SK-N-SH treated with all-trans-retinoic acid at 6 μM for 48 hours (cell line): ENCODE data around the gene NAPB.

ENCODE experiments used
- ATAC-seq: fragments of 200-7000 bp; cut with Tn5 transposase; 3 replicates; pipeline ENCODE4 v1.9.1; 2020; ENCODE audit warnings: mild to moderate bottlenecking, moderate library complexity
- ARNTL ChIP-seq: fragments of 450-650 bp; formaldehyde crosslinking; IDR thresholded peaks from 2 replicates; pipeline ENCODE4 v1.5.0; 2020; ENCODE audit warnings: low read depth, mild to moderate bottlenecking, moderate library complexity, borderline replicate concordance
- CREB5 ChIP-seq: fragments of 250-450 bp; sonication (Bioruptor Pico); IDR thresholded peaks from 2 replicates; pipeline ENCODE4 v1.5.1; 2020; ENCODE audit warnings: low read depth, mild to moderate bottlenecking, moderate library complexity
- CSRNP3 ChIP-seq: fragments of 250-450 bp; sonication (Bioruptor Pico); IDR thresholded peaks from 2 replicates; pipeline ENCODE4 v1.5.1; 2021; ENCODE audit warnings: mild to moderate bottlenecking, moderate library complexity
- ESRRG ChIP-seq: fragments of 250-450 bp; sonication (Bioruptor Pico); IDR thresholded peaks from 2 replicates; pipeline ENCODE4 v1.6.1; 2021; ENCODE audit warnings: mild to moderate bottlenecking
- GLIS3 ChIP-seq: fragments of 250-450 bp; sonication (Bioruptor Pico); IDR thresholded peaks from 2 replicates; pipeline ENCODE4 v1.5.0; 2020; ENCODE audit warnings: mild to moderate bottlenecking, moderate library complexity
- ISL1 ChIP-seq: fragments of 250-450 bp; sonication (Bioruptor Pico); IDR thresholded peaks from 2 replicates; pipeline ENCODE4 v2.1.2; 2022; ENCODE audit warnings: mild to moderate bottlenecking, moderate library complexity
- PATZ1 ChIP-seq: fragments of 250-450 bp; sonication (Bioruptor Pico); IDR thresholded peaks from 2 replicates; pipeline ENCODE4 v1.8.0; 2020; ENCODE audit warnings: mild to moderate bottlenecking, moderate library complexity, borderline replicate concordance
- POU6F1 ChIP-seq: fragments of 250-450 bp; sonication (Bioruptor Pico); IDR thresholded peaks from 2 replicates; pipeline ENCODE4 v1.8.0; 2021; ENCODE audit warnings: low read depth, mild to moderate bottlenecking, moderate library complexity, borderline replicate concordance
- PPARA ChIP-seq: fragments of 250-450 bp; sonication (Bioruptor Pico); IDR thresholded peaks from 2 replicates; pipeline ENCODE4 v1.5.0; 2020; ENCODE audit warnings: mild to moderate bottlenecking, borderline replicate concordance
- RARB ChIP-seq: fragments of 250-450 bp; sonication (Bioruptor Pico); IDR thresholded peaks from 2 replicates; pipeline ENCODE4 v1.8.0; 2021; ENCODE audit warnings: mild to moderate bottlenecking, moderate library complexity
- TCF4 ChIP-seq: fragments of 250-450 bp; sonication (Bioruptor Pico); IDR thresholded peaks from 2 replicates; pipeline ENCODE4 v1.8.0; 2021; ENCODE audit warnings: mild to moderate bottlenecking, moderate library complexity, borderline replicate concordance
- TOX ChIP-seq: fragments of 250-450 bp; sonication (Bioruptor Pico); IDR thresholded peaks from 2 replicates; pipeline ENCODE4 v1.8.0; 2021; ENCODE audit warnings: mild to moderate bottlenecking, moderate library complexity, borderline replicate concordance
- TSHZ2 ChIP-seq: fragments of 250-450 bp; sonication (Bioruptor Pico); IDR thresholded peaks from 2 replicates; pipeline ENCODE4 v1.5.0; 2020; ENCODE audit warnings: mild to moderate bottlenecking, moderate library complexity
- ZC3H10 ChIP-seq: fragments of 250-450 bp; sonication (Bioruptor Pico); IDR thresholded peaks from 2 replicates; pipeline ENCODE4 v1.5.1; 2021; ENCODE audit warnings: mild to moderate bottlenecking, moderate library complexity
- ZFP3 ChIP-seq: fragments of 250-450 bp; sonication (Bioruptor Pico); IDR thresholded peaks from 2 replicates; pipeline ENCODE4 v1.5.0; 2020; ENCODE audit warnings: mild to moderate bottlenecking, moderate library complexity
- ZFP30 ChIP-seq: fragments of 450-650 bp; formaldehyde crosslinking; IDR thresholded peaks from 2 replicates; pipeline ENCODE4 v1.5.0; 2022; ENCODE audit warnings: mild to moderate bottlenecking, moderate library complexity
- ZNF565 ChIP-seq: fragments of 450-650 bp; formaldehyde crosslinking; conservative IDR thresholded peaks from 2 replicates; pipeline ENCODE4 v1.5.0; 2020; ENCODE audit warnings: low read depth, mild to moderate bottlenecking, moderate library complexity
- ZNF70 ChIP-seq: fragments of 450-650 bp; formaldehyde crosslinking; IDR thresholded peaks from 2 replicates; pipeline ENCODE4 v1.5.0; 2020; ENCODE audit warnings: mild to moderate bottlenecking, moderate library complexity
- ZNF8 ChIP-seq: fragments of 450-650 bp; formaldehyde crosslinking; IDR thresholded peaks from 2 replicates; pipeline ENCODE4 v1.5.0; 2020; ENCODE audit warnings: mild to moderate bottlenecking, moderate library complexity

Gene NAPB

GRCh38 chr20:23449421-23449820 lies 28.1 kb upstream of the NAPB start (continued):
- TF ChIP-seq TSHZ2: no peak

- no peak for ATAC-seq
- no peak for TF ChIP-seq ZFP30 (CRISPR knock-in tag)
- no peak for TF ChIP-seq PATZ1 (CRISPR knock-in tag)
- TF ChIP-seq CREB5 (CRISPR knock-in tag): no peak
- no peak for TF ChIP-seq ZC3H10 (CRISPR knock-in tag)
- TF ChIP-seq ARNTL: no peak
- no peak for TF ChIP-seq ZNF565 (CRISPR knock-in tag)
- no peak for TF ChIP-seq PPARA
- TF ChIP-seq GLIS3 (CRISPR knock-in tag): no peak
- TF ChIP-seq POU6F1 (CRISPR knock-in tag): no peak
- TF ChIP-seq TCF4 (CRISPR knock-in tag): no peak
- no peak for TF ChIP-seq CSRNP3
- TF ChIP-seq ZNF70 (CRISPR knock-in tag): no peak
- no peak for TF ChIP-seq TSHZ2
- TF ChIP-seq ZNF8: no peak
- no peak for TF ChIP-seq ZFP3 (CRISPR knock-in tag)
These were observed 26.9 kb upstream of the NAPB start for GRCh38 chr20:23448167-23448566.

GRCh38 chr20:23446505-23446904 lies 25.2 kb upstream of the NAPB start:
- TF ChIP-seq ZC3H10 (CRISPR knock-in tag) (no peak), CREB5 (CRISPR knock-in tag) (no peak), ZNF565 (CRISPR knock-in tag) (no peak), ZFP3 (CRISPR knock-in tag) (no peak), ESRRG (CRISPR knock-in tag) (no peak), RARB (no peak), TOX (CRISPR knock-in tag) (no peak), GLIS3 (CRISPR knock-in tag) (no peak), CSRNP3 (no peak), TSHZ2 (no peak), ISL1 (no peak), TCF4 (CRISPR knock-in tag) (no peak)
- peak; percentile 85 for ATAC-seq
